ENCODE measurements around the gene PRH2.

- TF ChIP-seq CTCF (IDR thresholded peaks at IDR 0.05) = no peak
- TF ChIP-seq TCF12 (IDR thresholded peaks at IDR 0.05) = no peak
- no peak for TF ChIP-seq REST (IDR thresholded peaks at IDR 0.05; ENCODE audit: low read depth, low read length)
These were observed 9.2 kb upstream of the PRH2 start for GRCh38 chr12:10919809-10920208.

Measured in SK-N-SH (cell line).